Astrocyte (in vitro differentiated cells and primary cell): Measurements from ENCODE around the gene CA12. TPM values are rescaled to one million over a fixed set of nuclear protein-coding genes. Genes with fewer than 3 reads are reported as not detected.
A peak's percentile ranks its signal among the peaks of the same experiment; 100 is the strongest.

Source experiments
- DNase-seq: peaks from one replicate; pipeline ENCODE4 v3.0.0-alpha.2; 2010; ENCODE audit warnings: low read depth
- FAIRE-seq: peaks from 2 replicates; lab custom pipeline; 2011; peaks lifted over from hg19 to GRCh38; lab: Jason Lieb, UNC
- H2AFZ ChIP-seq: 2 replicates; pipeline ENCODE4 v1.6.0; 2012; ENCODE audit warnings: low read depth, low read length, inconsistent platforms
- H3K27ac ChIP-seq: 2 replicates; pipeline ENCODE4 v1.5.1; 2011; ENCODE audit warnings: low read depth, low read length, inconsistent platforms
- H3K27me3 ChIP-seq: 2 replicates; pipeline ENCODE4 v1.6.0; 2011; ENCODE audit warnings: low read length, inconsistent platforms; ENCODE audit not compliant: insufficient read depth
- H3K36me3 ChIP-seq: 2 replicates; pipeline ENCODE4 v1.5.1; 2011; ENCODE audit warnings: low read length, inconsistent platforms; ENCODE audit not compliant: insufficient read depth
- H3K4me1 ChIP-seq: 2 replicates; pipeline ENCODE4 v1.5.1; 2011; ENCODE audit warnings: low read length, inconsistent platforms; ENCODE audit not compliant: insufficient read depth
- H3K4me2 ChIP-seq: 2 replicates; pipeline ENCODE4 v1.6.0; 2012; ENCODE audit warnings: low read length, inconsistent platforms
- H3K4me3 ChIP-seq: 2 replicates; pipeline ENCODE4 v1.5.1; 2011; ENCODE audit warnings: low read depth, mild to moderate bottlenecking, low read length, inconsistent platforms; ENCODE audit not compliant: insufficient read depth
- H3K79me2 ChIP-seq: 2 replicates; pipeline ENCODE4 v1.6.0; 2012; ENCODE audit warnings: mild to moderate bottlenecking, low read length, inconsistent platforms; ENCODE audit not compliant: insufficient read depth
- H3K9ac ChIP-seq: 2 replicates; pipeline ENCODE4 v1.6.0; 2012; ENCODE audit warnings: mild to moderate bottlenecking, low read length, inconsistent platforms
- H3K9me3 ChIP-seq: 2 replicates; pipeline ENCODE4 v1.5.1; 2012; ENCODE audit warnings: low read depth, mild to moderate bottlenecking, low read length, inconsistent platforms; ENCODE audit not compliant: insufficient read depth
- H4K20me1 ChIP-seq: 2 replicates; pipeline ENCODE4 v1.6.0; 2012; ENCODE audit warnings: low read length, inconsistent platforms; ENCODE audit not compliant: insufficient read depth
- H3K27ac Mint-ChIP-seq: one replicate; pipeline ENCODE4 v1.8.0; 2021; ENCODE audit warnings: mild to moderate bottlenecking, mixed read lengths; ENCODE audit not compliant: unreplicated experiment
- H3K27me3 Mint-ChIP-seq: one replicate; pipeline ENCODE4 v1.8.0; 2021; ENCODE audit warnings: low read depth, mixed read lengths; ENCODE audit not compliant: unreplicated experiment
- H3K36me3 Mint-ChIP-seq: one replicate; pipeline ENCODE4 v1.8.0; 2021; ENCODE audit warnings: low read depth, mixed read lengths; ENCODE audit not compliant: unreplicated experiment
- H3K4me1 Mint-ChIP-seq: one replicate; pipeline ENCODE4 v1.8.0; 2021; ENCODE audit warnings: low read depth, mixed read lengths; ENCODE audit not compliant: unreplicated experiment
- H3K4me3 Mint-ChIP-seq: one replicate; pipeline ENCODE4 v1.8.0; 2021; ENCODE audit warnings: mild to moderate bottlenecking, moderate library complexity, mixed read lengths; ENCODE audit not compliant: unreplicated experiment
- H3K9me3 Mint-ChIP-seq: one replicate; pipeline ENCODE4 v1.8.0; 2021; ENCODE audit warnings: mild to moderate bottlenecking, mixed read lengths; ENCODE audit not compliant: unreplicated experiment
- EZH2 ChIP-seq: IDR thresholded peaks from 2 replicates; pipeline ENCODE4 v1.6.1; 2012; ENCODE audit warnings: mild to moderate bottlenecking, low read length, inconsistent platforms; ENCODE audit not compliant: insufficient read depth
- total RNA-seq: library from RNA; stranded (reverse); gene quantifications from 2 replicates; pipeline ENCODE4 v1.2.1, GENCODE V29; 2021
- TF ChIP-seq, protein P1 (sequence below): IDR thresholded peaks from 2 replicates; pipeline ENCODE4 v1.5.1; 2011; ENCODE audit warnings: low read depth, mild to moderate bottlenecking, inconsistent platforms, low read length, moderate library complexity; ENCODE audit not compliant: insufficient read depth

The CA12 gene
- total RNA-seq, 1 donor from 2014 or later, result 0.54 TPM

DNA sequence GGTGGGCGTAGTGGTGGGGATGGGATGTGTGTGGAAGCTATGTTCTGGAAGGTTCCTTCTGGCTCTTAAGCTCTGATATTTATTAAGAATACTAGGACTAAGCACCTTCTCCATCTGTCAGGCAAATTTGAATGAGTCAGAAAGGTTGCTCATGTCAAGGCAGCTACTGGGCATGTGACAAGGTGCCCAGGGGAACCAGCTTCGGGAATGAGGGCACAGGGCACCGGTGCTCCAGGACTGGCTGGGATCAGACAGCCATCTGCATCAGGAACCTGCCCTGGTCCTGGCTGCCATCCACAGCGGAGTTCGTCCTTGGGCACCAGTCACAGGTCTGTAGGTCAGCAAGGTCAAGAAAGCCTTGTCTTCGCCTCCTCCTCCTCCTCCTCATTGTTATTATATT lies 32.5 kb downstream of the CA12 start:
- H3K36me3 ChIP-seq, result no peaks in the 10 kb centered on the region
- H3K4me3 Mint-ChIP-seq, result no peak overlapping the region
- no peak overlapping the region for H3K4me2 ChIP-seq
- no peak overlapping the region for H3K27ac ChIP-seq
- no peak for FAIRE-seq
- H3K4me1 Mint-ChIP-seq, result peaks cover 16% of the 10 kb centered on the region
- no peaks in the 10 kb centered on the region for H3K9me3 Mint-ChIP-seq
- H3K27me3 Mint-ChIP-seq, result peaks cover 40% of the 10 kb centered on the region
- no peak for TF ChIP-seq EZH2
- TF ChIP-seq, protein P1, sequence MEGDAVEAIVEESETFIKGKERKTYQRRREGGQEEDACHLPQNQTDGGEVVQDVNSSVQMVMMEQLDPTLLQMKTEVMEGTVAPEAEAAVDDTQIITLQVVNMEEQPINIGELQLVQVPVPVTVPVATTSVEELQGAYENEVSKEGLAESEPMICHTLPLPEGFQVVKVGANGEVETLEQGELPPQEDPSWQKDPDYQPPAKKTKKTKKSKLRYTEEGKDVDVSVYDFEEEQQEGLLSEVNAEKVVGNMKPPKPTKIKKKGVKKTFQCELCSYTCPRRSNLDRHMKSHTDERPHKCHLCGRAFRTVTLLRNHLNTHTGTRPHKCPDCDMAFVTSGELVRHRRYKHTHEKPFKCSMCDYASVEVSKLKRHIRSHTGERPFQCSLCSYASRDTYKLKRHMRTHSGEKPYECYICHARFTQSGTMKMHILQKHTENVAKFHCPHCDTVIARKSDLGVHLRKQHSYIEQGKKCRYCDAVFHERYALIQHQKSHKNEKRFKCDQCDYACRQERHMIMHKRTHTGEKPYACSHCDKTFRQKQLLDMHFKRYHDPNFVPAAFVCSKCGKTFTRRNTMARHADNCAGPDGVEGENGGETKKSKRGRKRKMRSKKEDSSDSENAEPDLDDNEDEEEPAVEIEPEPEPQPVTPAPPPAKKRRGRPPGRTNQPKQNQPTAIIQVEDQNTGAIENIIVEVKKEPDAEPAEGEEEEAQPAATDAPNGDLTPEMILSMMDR, result no peak
- no peaks in the 10 kb centered on the region for H3K9me3 ChIP-seq
- no peak overlapping the region for H3K27ac Mint-ChIP-seq
- no peaks in the 10 kb centered on the region for H3K79me2 ChIP-seq
- no peaks in the 10 kb centered on the region for H3K36me3 Mint-ChIP-seq
- no peaks in the 10 kb centered on the region for H3K27me3 ChIP-seq
- no peaks in the 10 kb centered on the region for H4K20me1 ChIP-seq
- peaks cover 28% of the 10 kb centered on the region for H3K4me1 ChIP-seq
- H2AFZ ChIP-seq, result no peak overlapping the region
- DNase-seq, result no peak
- no peak overlapping the region for H3K9ac ChIP-seq
- H3K4me3 ChIP-seq, result no peak overlapping the region

DNA sequence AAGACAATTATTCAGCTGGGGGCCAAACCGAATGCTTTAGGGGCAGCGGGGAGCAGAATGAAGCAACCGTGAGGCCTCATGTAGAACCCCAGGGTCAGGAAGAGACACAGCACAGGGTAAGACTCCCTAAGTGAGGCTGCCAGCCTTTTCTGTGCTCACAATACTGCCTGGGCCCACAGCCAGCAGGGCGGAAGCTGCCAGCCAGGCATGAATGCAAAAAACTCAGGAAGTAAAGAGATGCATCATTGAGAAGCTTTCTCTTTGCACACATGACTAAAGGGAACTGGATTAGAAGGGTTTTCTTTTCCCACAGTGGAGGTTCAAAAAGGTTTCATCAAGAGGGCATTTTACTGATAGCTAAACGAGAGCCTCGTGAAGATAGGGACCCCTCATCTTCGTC lies 33.3 kb downstream of the CA12 start:
- Mint-ChIP-seq H3K27ac (no peak overlapping the region), H3K27me3 (peaks cover 44% of the 10 kb centered on the region), H3K9me3 (no peaks in the 10 kb centered on the region), H3K4me3 (no peak overlapping the region), H3K4me1 (peaks cover 24% of the 10 kb centered on the region), H3K36me3 (no peaks in the 10 kb centered on the region)
- no peaks in the 10 kb centered on the region for H3K9me3 ChIP-seq
- H3K36me3 ChIP-seq, result no peaks in the 10 kb centered on the region
- FAIRE-seq, result peak; percentile 17
- H3K9ac ChIP-seq, result no peak overlapping the region
- no peak overlapping the region for H3K27ac ChIP-seq
- no peak for TF ChIP-seq EZH2
- TF ChIP-seq, protein P1, result no peak
- H3K4me1 ChIP-seq, result peaks cover 28% of the 10 kb centered on the region
- DNase-seq, result peak; percentile 49
- no peaks in the 10 kb centered on the region for H3K27me3 ChIP-seq
- H4K20me1 ChIP-seq, result no peaks in the 10 kb centered on the region
- peak overlapping the region; percentile 20 for H2AFZ ChIP-seq
- peak overlapping the region; percentile 4 for H3K4me2 ChIP-seq
- no peak overlapping the region for H3K4me3 ChIP-seq
- H3K79me2 ChIP-seq, result no peaks in the 10 kb centered on the region

DNA sequence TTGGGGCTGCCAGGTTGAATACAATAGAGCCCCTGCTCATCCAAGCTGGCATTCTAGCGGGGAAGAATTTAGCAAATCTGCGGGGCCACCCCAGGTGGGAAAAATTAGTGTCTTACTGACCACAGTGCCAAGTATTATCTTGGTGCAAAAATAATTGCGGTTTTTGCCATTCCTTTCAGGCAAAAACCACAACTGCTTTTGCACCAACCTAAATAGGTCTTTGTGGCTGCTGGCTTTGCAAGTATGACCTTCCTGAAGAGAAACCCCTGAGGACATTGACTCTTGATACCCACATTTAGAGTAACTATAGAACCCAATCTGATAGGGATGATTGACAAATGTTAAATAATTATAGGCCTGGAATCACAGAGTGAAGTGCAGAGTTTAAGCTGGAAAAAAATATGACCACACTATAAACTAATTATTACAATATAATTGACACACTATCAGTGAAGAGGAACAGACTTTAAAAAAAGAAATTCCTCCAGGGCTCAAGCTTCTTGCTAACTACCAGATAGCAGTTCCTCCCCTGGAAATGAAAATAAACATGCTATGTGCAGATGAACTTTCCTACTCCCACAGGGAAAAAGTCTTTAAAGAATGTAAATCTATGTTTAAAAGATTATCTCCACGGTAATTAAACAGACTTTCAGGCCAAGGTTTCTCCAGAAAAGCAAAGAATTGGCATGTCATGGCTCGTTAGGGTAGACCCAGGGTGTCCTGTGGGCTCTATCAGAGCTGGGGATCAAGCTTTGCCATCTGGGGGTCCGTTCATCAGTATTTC lies 34.4 kb downstream of the CA12 start:
- no peak overlapping the region for H3K27ac ChIP-seq
- Mint-ChIP-seq H3K9me3 (no peaks in the 10 kb centered on the region), H3K4me1 (peaks cover 27% of the 10 kb centered on the region), H3K36me3 (no peaks in the 10 kb centered on the region), H3K4me3 (no peak overlapping the region), H3K27me3 (peaks cover 39% of the 10 kb centered on the region), H3K27ac (peak overlapping the region; percentile 66)
- no peaks in the 10 kb centered on the region for H4K20me1 ChIP-seq
- TF ChIP-seq, protein P1, result no peak
- H3K9ac ChIP-seq, result no peak overlapping the region
- FAIRE-seq (no peak), DNase-seq (peak; percentile 27)
- H3K79me2 ChIP-seq, result no peaks in the 10 kb centered on the region
- H3K4me2 ChIP-seq, result no peak overlapping the region
- no peaks in the 10 kb centered on the region for H3K36me3 ChIP-seq
- H3K27me3 ChIP-seq, result no peaks in the 10 kb centered on the region
- H2AFZ ChIP-seq, result no peak overlapping the region
- H3K4me1 ChIP-seq, result peaks cover 31% of the 10 kb centered on the region
- no peak overlapping the region for H3K4me3 ChIP-seq
- no peaks in the 10 kb centered on the region for H3K9me3 ChIP-seq
